Measurements from ENCODE around the gene PPP1R14C. TPM values are rescaled to one million over a fixed set of nuclear protein-coding genes. Genes with fewer than 3 reads are reported as not detected.

PPP1R14C gene
- total and polyA plus RNA-seq, 2 experiments from 2014 or later: 1.1 to 1.4 TPM

GRCh38 chr6:150098155-150098554, 44.7 kb upstream of the PPP1R14C start:
- no peak overlapping the region for H3K4me3 ChIP-seq
- TF ChIP-seq ZNF462 (CRISPR knock-in tag; IDR thresholded peaks at IDR 0.05) (no peak), ETS1 (IDR thresholded peaks at IDR 0.05) (no peak), JUNB (IDR thresholded peaks at IDR 0.05; ENCODE audit: unreplicated experiment) (no peak), CTCF (conservative IDR thresholded peaks at IDR 0.05; ENCODE audit: low read depth in 2 of 2) (no peak), POLR2AphosphoS5 (IDR thresholded peaks at IDR 0.05; ENCODE audit: low read depth) (no peak), ZNF114 (CRISPR knock-in tag; IDR thresholded peaks at IDR 0.05) (no peak), CREB1 (CRISPR knock-in tag; IDR thresholded peaks at IDR 0.05; ENCODE audit: low read depth) (no peak), ZNF331 (CRISPR knock-in tag; IDR thresholded peaks at IDR 0.05; ENCODE audit: low read depth) (no peak), REST (IDR thresholded peaks at IDR 0.05; ENCODE audit: unreplicated experiment) (no peak), NANOG (IDR thresholded peaks at IDR 0.05; ENCODE audit: borderline replicate concordance) (no peak), STAT1 (IDR thresholded peaks at IDR 0.05; ENCODE audit: unreplicated experiment) (no peak), EZH2phosphoT487 (IDR thresholded peaks at IDR 0.05; ENCODE audit: unreplicated experiment) (no peak)
- H3K4me1 ChIP-seq (ENCODE audit: insufficient read depth): no peaks in the 10 kb centered on the region
- Mint-ChIP-seq H3K9me3 (no peaks in the 10 kb centered on the region), H3K4me3 (no peak overlapping the region), H3K4me1 (no peaks in the 10 kb centered on the region), H3K36me3 (ENCODE audit: low read depth) (no peaks in the 10 kb centered on the region), H3K27me3 (ENCODE audit: insufficient read depth, low read depth, poor library complexity) (peaks cover 4% of the 10 kb centered on the region), H3K27ac (no peak overlapping the region)
- H3F3A ChIP-seq (replicated peaks; ENCODE audit: low read depth): no peaks in the 10 kb centered on the region
- H3K79me2 ChIP-seq (replicated peaks; ENCODE audit: insufficient read depth): no peaks in the 10 kb centered on the region
- DNase-seq (ENCODE audit: low spot score) (no peak), ATAC-seq (no peak)
- no peak overlapping the region for H3K27ac ChIP-seq (ENCODE audit: low read depth)
- no peaks in the 10 kb centered on the region for H4K20me1 ChIP-seq (replicated peaks; ENCODE audit: insufficient read depth)
- H2AFZ ChIP-seq: no peak overlapping the region
- H3K27me3 ChIP-seq (ENCODE audit: insufficient read depth): no peaks in the 10 kb centered on the region
- no peaks in the 10 kb centered on the region for H3K9me2 ChIP-seq (ENCODE audit: insufficient read depth)
- no peak overlapping the region for H3K4me2 ChIP-seq
- no peaks in the 10 kb centered on the region for H3K36me3 ChIP-seq (ENCODE audit: insufficient read depth)
